OCI-LY7 (cell line): ENCODE data around the gene RRAGC. TPM values are rescaled to one million over a fixed set of nuclear protein-coding genes. Genes with fewer than 3 reads are reported as not detected.

Source experiments
- BruUV-seq: library from RNA; stranded (reverse); fragments of 400-500 nt; replicated peaks from 2 replicates; lab custom pipeline; 2021; lab: Mats Ljungman, UMichigan
- CTCF ChIA-PET: fragments of 300-600 bp; sonication (Branson Sonifier 250); formaldehyde crosslinking; loops from one replicate; lab custom pipeline; 2022; ENCODE audit warnings: antibody characterized with exemption; ENCODE audit not compliant: unreplicated experiment; lab: Charles Lee
- POLR2A ChIA-PET: fragments of 300-600 bp; sonication (Branson Sonifier 250); formaldehyde crosslinking; loops from one replicate; lab custom pipeline; 2022; ENCODE audit warnings: antibody characterized with exemption; lab: Charles Lee
- DNase-seq: peaks from one replicate; pipeline ENCODE4 v3.0.0-alpha.2; 2015; ENCODE audit warnings: low spot score
- H2AFZ ChIP-seq: fragments of 200-600 bp; sonication (generic), shearing (Covaris generic); 2 replicates; pipeline ENCODE4 v1.6.1; 2014; ENCODE audit warnings: mild to moderate bottlenecking, antibody characterized with exemption, low read length, moderate library complexity
- H3K27ac ChIP-seq: fragments of 200-600 bp; sonication (generic); 2 replicates; pipeline ENCODE4 v1.5.1; 2014; ENCODE audit warnings: mixed run types, low read depth, mild to moderate bottlenecking, moderate library complexity, low read length, inconsistent platforms; ENCODE audit not compliant: poor library complexity, severe bottlenecking
- H3K36me3 ChIP-seq: fragments of 200-600 bp; sonication (generic); 2 replicates; pipeline ENCODE4 v1.6.1; 2014; ENCODE audit warnings: mild to moderate bottlenecking, antibody characterized with exemption, low read length, moderate library complexity, mixed read lengths; ENCODE audit not compliant: insufficient read depth
- H3K4me1 ChIP-seq: fragments of 200-600 bp; sonication (generic); 2 replicates; pipeline ENCODE4 v1.5.1; 2014; ENCODE audit warnings: mild to moderate bottlenecking, low read length; ENCODE audit not compliant: insufficient read depth, poor library complexity, severe bottlenecking
- H3K4me2 ChIP-seq: fragments of 200-600 bp; sonication (generic); 2 replicates; pipeline ENCODE4 v1.6.1; 2014; ENCODE audit warnings: mild to moderate bottlenecking, low read length
- H3K4me3 ChIP-seq: fragments of 200-600 bp; sonication (generic); 2 replicates; pipeline ENCODE4 v1.5.1; 2014; ENCODE audit warnings: mild to moderate bottlenecking, low read depth, low read length; ENCODE audit not compliant: poor library complexity, severe bottlenecking
- H3K79me2 ChIP-seq: fragments of 200-600 bp; sonication (generic); 2 replicates; pipeline ENCODE4 v1.6.1; 2016; ENCODE audit warnings: low read depth, mild to moderate bottlenecking, low read length, moderate library complexity, mixed read lengths; ENCODE audit not compliant: insufficient read depth
- H3K9me2 ChIP-seq: fragments of 200-600 bp; sonication (generic); 2 replicates; pipeline ENCODE4 v1.6.1; 2016; ENCODE audit warnings: mild to moderate bottlenecking, low read length, mixed read lengths; ENCODE audit not compliant: insufficient read depth
- H3K9me3 ChIP-seq: fragments of 200-600 bp; sonication (generic); 2 replicates; pipeline ENCODE4 v1.6.1; 2014; ENCODE audit warnings: mild to moderate bottlenecking, mixed run types, low read length, mixed read lengths
- H4K20me1 ChIP-seq: fragments of 200-600 bp; sonication (generic); 2 replicates; pipeline ENCODE4 v1.6.1; 2014; ENCODE audit warnings: mild to moderate bottlenecking, antibody characterized with exemption, low read length, moderate library complexity, mixed read lengths; ENCODE audit not compliant: insufficient read depth
- CTCF ChIP-seq: fragments of 200-600 bp; sonication (generic); conservative IDR thresholded peaks from 2 replicates; pipeline ENCODE4 v1.5.1; 2014; ENCODE audit warnings: mild to moderate bottlenecking, antibody characterized with exemption, low read length, moderate library complexity, mixed read lengths
- EZH2phosphoT487 ChIP-seq: fragments of 200-600 bp; sonication (generic); IDR thresholded peaks from 2 replicates; pipeline ENCODE4 v1.6.1; 2018; ENCODE audit warnings: low read depth, borderline replicate concordance, mild to moderate bottlenecking, mixed run types, antibody characterized with exemption, low read length, moderate library complexity, mixed read lengths
- intact Hi-C: fragments of 100-400 bp; cut with micrococcal nuclease; formaldehyde crosslinking; loops from one replicate; pipeline ENCODE4 v1.10.0; 2022; ENCODE audit not compliant: unreplicated experiment
- total RNA-seq, 2 experiments: library from RNA; depleted of rRNA in 1 of 2; stranded (reverse); fragments of >200 nt in 1 of 2; shearing (Covaris generic) in 1 of 2; gene quantifications; 2 replicates each; pipeline ENCODE4 v1.2.3, GENCODE V29; 2014 to 2022

RRAGC gene
- total RNA-seq, 2 experiments from 2014 or later: 4.8 to 19.6 TPM

- Histone ChIP-seq H3K4me3 (peak within 1 kb of the TSS; percentile 94), H3K9me2 (no peaks in the 10 kb centered on the region), H3K4me1 (peaks cover 19% of the 10 kb centered on the region), H4K20me1 (no peaks in the 10 kb centered on the region), H2AFZ (peak within 1 kb of the TSS; percentile 84), H3K79me2 (peaks cover 9% of the 10 kb centered on the region), H3K4me2 (peak within 1 kb of the TSS; percentile 92), H3K36me3 (peaks cover 6% of the 10 kb centered on the region; the same call in 1 of the 2 replicates), H3K9me3 (no peaks in the 10 kb centered on the region), H3K27ac (peak within 1 kb of the TSS; percentile 29)
- ChIA-PET POLR2A (interaction anchor here (0.7 to 1.9 kb wide), 4 partner anchors 8 to 341 kb away, joined by 3 to 4 read pairs (median 4); partner anchors contain the start of gene GJA9), CTCF (no interaction called here)
- BruUV-seq: TSS peak; percentile 60
- intact Hi-C loops: loop anchor here (1.0 to 2.0 kb wide), 2 partner anchors 14 to 118 kb away; partner anchors contain the start of genes AKIRIN1 and RRAGC
- peak; percentile 97 for DNase-seq
- no peak for TF ChIP-seq EZH2phosphoT487
- TF ChIP-seq CTCF: no peak; the same call in 1 of the 2 replicates
Observed at GRCh38 chr1:38873027-38873969, 13.7 kb upstream of the RRAGC start, which contains the start of gene MYCBP. Gene MYCBP, minus strand, starts transcription at chr1:38873348. Its CDS starts 43 bp downstream, at chr1:38873305.

GRCh38 chr1:38872401-38873026 lies 12.9 kb upstream of the RRAGC start:
- Histone ChIP-seq H3K4me3 (peak overlapping the region; percentile 94), H3K27ac (peak overlapping the region; percentile 6), H3K9me3 (no peaks in the 10 kb centered on the region), H3K4me2 (peak overlapping the region; percentile 92), H3K9me2 (no peaks in the 10 kb centered on the region), H3K79me2 (peaks cover 9% of the 10 kb centered on the region), H2AFZ (peak overlapping the region; percentile 70; the same call in 1 of the 2 replicates), H3K4me1 (peaks cover 27% of the 10 kb centered on the region), H4K20me1 (no peaks in the 10 kb centered on the region), H3K36me3 (peaks cover 10% of the 10 kb centered on the region; the same call in 1 of the 2 replicates)
- no peak for TF ChIP-seq CTCF
- TF ChIP-seq EZH2phosphoT487: no peak
- DNase-seq: peak; percentile 59
- intact Hi-C loops: loop anchor here (1.0 to 2.0 kb wide), 2 partner anchors 14 to 119 kb away; partner anchors contain the start of genes AKIRIN1 and RRAGC
- ChIA-PET POLR2A (interaction anchor here (0.5 to 1.9 kb wide), 4 partner anchors 9 to 154 kb away, joined by 3 to 5 read pairs (median 4); partner anchors contain the start of genes GJA9, NDUFS5 and RRAGC), CTCF (no interaction called here)
- BruUV-seq: no TSS peak
